ENCODE measurements around the gene LONRF3. TPM values are rescaled to one million over a fixed set of nuclear protein-coding genes. Genes with fewer than 3 reads are reported as not detected.

Gene LONRF3
- total RNA-seq (2022; extraction: Qiagen RNA extraction): 3.0 to 3.6 TPM (median 3.4 TPM) in 5 replicates

GRCh38 chrX:118974088-118974907 is at the start of gene LONRF3:
LONRF3 (plus strand) TSS chrX:118974618; CDS start chrX:118974781, 163 bp downstream.

Other genes starting within 250 kb of the LONRF3 start
- 50.4 to 72.0 TPM (median 61.1 TPM) in 5 replicates for gene IL13RA1, start 247.0 kb upstream of the LONRF3 start, total RNA-seq (2022; extraction: Qiagen RNA extraction)
- 0.15 to 0.30 TPM (median 0.17 TPM) in 5 replicates for gene ZCCHC12, start 150.8 kb upstream of the LONRF3 start, total RNA-seq (2022; extraction: Qiagen RNA extraction)
- gene CT47C1, start 98.4 kb downstream of the LONRF3 start, total RNA-seq (2022; extraction: Qiagen RNA extraction): not detected in 5 replicates
- 0.01 to 0.02 TPM in 2 of 5 replicates, not detected in the others for gene KIAA1210, start 153.2 kb downstream of the LONRF3 start, total RNA-seq (2022; extraction: Qiagen RNA extraction)